ENCODE data around the gene BRINP2. TPM values are rescaled to one million over a fixed set of nuclear protein-coding genes. Genes with fewer than 3 reads are reported as not detected.

Gene BRINP2
- not detected for total RNA-seq

DNA sequence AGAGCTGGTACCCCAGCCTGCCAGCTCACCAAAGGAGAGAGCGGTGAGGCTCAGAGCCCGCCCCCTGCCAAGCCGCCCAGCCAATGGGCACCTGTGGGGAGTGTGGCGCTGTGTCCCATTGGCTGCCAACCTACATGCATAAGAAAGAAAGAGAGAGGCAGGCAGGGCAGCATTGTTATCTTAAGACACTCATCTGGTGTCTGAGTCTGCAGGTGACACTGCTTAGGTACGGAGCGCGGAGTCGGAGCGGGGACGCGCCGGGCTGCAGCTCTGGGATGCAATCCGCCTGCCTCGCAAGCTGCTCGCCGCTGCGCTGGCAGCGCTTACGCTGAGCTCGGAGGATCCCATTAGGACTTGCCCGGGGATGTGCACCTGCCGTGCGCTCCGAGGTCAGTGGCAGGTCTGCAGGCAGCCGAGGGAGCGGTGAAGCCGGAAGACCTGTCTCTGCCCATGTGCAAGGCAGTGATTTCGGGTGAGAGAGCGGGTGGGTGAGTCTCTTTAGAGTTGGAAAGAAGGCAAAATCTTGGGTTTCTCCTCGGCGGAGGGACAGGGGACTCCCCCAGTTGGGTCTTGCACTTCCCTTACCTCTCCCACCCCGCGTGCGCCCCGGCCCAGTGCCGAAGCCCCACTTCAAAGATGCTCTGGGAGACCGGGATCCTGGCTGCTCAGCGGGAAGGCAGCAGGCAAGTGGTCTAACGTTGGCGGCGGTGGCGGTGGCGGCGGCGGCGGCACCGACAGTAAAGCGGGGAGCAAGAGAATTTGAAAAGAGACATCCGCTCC lies at the start of gene BRINP2:
Gene BRINP2, plus strand, starts transcription at position 203 of the 780 bp plus-strand sequence. CDS start 58,919 bp downstream, outside the sequence.
- no peaks in the 10 kb centered on the region for H3K36me3 ChIP-seq
- peaks cover 0 to 96% (median 2%) of the 10 kb centered on the region in 4 donors for H3K27me3 ChIP-seq
- no peak within 1 kb of the TSS for H3K27ac ChIP-seq
- intact Hi-C loops (cut with DNase I) = loop anchor here (10.0 kb wide), 1 partner anchor 276 kb away; no protein-coding TSS in a partner anchor
- 1 to 5% methylated on average over 23 to 28 of the region's 49 CpGs for WGBS, 2 donors
- H3K4me3 ChIP-seq = peak within 1 kb of the TSS in 3 of 4 donors; percentile 7 to 45 (median 33)
- no peaks in the 10 kb centered on the region for H3K9me3 ChIP-seq
- no peak for DNase-seq
- TF ChIP-seq, protein P1, sequence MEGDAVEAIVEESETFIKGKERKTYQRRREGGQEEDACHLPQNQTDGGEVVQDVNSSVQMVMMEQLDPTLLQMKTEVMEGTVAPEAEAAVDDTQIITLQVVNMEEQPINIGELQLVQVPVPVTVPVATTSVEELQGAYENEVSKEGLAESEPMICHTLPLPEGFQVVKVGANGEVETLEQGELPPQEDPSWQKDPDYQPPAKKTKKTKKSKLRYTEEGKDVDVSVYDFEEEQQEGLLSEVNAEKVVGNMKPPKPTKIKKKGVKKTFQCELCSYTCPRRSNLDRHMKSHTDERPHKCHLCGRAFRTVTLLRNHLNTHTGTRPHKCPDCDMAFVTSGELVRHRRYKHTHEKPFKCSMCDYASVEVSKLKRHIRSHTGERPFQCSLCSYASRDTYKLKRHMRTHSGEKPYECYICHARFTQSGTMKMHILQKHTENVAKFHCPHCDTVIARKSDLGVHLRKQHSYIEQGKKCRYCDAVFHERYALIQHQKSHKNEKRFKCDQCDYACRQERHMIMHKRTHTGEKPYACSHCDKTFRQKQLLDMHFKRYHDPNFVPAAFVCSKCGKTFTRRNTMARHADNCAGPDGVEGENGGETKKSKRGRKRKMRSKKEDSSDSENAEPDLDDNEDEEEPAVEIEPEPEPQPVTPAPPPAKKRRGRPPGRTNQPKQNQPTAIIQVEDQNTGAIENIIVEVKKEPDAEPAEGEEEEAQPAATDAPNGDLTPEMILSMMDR (IDR thresholded peaks at IDR 0.05) = no peak
- TF ChIP-seq POLR2A (IDR thresholded peaks at IDR 0.05) = no peak
- peaks cover 0 to 13% (median 4%) of the 10 kb centered on the region in 3 donors for H3K4me1 ChIP-seq

GRCh38 chr1:177122461-177123251 lies 48.1 kb upstream of the BRINP2 start:
- Histone ChIP-seq H3K9me3 (no peaks in the 10 kb centered on the region), H3K4me3 (no peak overlapping the region), H3K27ac (no peak overlapping the region), H3K36me3 (no peaks in the 10 kb centered on the region), H3K4me1 (no peaks in the 10 kb centered on the region), H3K27me3 (no peaks in the 10 kb centered on the region)
- WGBS, 2 donors = 82 to 85% methylated on average over 10 to 11 of the region's 12 CpGs
- DNase-seq = no peak
- TF ChIP-seq, protein P1 (IDR thresholded peaks at IDR 0.05) = no peak
- no peak for TF ChIP-seq POLR2A (IDR thresholded peaks at IDR 0.05)
- intact Hi-C loops (cut with DNase I) = no loop called here

DNA sequence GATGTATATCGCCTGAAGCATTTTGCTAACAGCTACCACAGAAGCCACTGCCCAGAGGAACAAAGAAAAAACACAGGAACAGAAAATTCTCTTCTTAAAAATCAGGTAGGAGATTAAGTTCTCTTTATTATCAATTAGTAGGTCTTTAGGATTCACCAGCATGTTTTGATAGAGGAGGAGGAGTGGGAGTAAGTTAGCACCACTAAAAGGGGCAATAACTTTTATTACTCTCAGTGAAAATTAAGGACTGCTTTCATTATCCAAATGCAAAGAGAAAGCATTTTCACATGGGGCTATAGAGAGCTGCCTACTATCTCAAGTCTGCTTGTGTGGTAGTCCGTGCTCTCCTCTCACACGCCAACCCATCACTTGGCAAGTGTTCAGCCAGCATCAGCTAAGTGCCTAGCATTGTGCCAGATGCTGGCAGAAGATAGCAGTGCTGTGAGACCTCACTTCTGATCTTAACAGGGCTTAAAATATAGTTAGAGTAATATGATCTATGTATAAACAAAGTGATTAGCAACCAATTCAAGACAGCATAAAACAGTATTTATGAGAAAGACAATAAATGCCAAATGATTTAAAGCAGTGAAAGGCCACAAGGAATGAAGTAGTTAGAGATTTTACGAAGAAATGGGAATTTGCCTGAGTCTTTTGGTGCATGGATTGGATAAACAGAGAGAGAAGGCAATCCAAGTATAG lies 46.0 kb upstream of the BRINP2 start:
- TF ChIP-seq POLR2A (IDR thresholded peaks at IDR 0.05) = no peak
- TF ChIP-seq, protein P1 (IDR thresholded peaks at IDR 0.05) = no peak
- 58 to 61% methylated on average over 4 of the region's 4 CpGs for WGBS, 2 donors
- intact Hi-C loops (cut with DNase I) = no loop called here
- H3K4me3 ChIP-seq = no peak overlapping the region
- H3K27me3 ChIP-seq = no peaks in the 10 kb centered on the region
- no peak for DNase-seq
- no peaks in the 10 kb centered on the region for H3K9me3 ChIP-seq
- H3K36me3 ChIP-seq = no peaks in the 10 kb centered on the region
- H3K4me1 ChIP-seq = no peaks in the 10 kb centered on the region
- no peak overlapping the region for H3K27ac ChIP-seq

GRCh38 chr1:177126267-177126666 lies 44.5 kb upstream of the BRINP2 start:
- Histone ChIP-seq H3K4me1 (no peaks in the 10 kb centered on the region), H3K36me3 (no peaks in the 10 kb centered on the region), H3K27me3 (no peaks in the 10 kb centered on the region), H3K9me3 (no peaks in the 10 kb centered on the region), H3K4me3 (no peak overlapping the region), H3K27ac (no peak overlapping the region)
- intact Hi-C loops (cut with DNase I) = no loop called here
- WGBS, 2 donors = 41 to 58% methylated on average over 3 of the region's 3 CpGs
- DNase-seq = no peak
- TF ChIP-seq, protein P1 (IDR thresholded peaks at IDR 0.05) = no peak
- TF ChIP-seq POLR2A (IDR thresholded peaks at IDR 0.05) = no peak

All from esophagus squamous epithelium (tissue), 5 donors.